GM18520 (cell line): ENCODE measurements around the gene GALNT4.

ENCODE experiments used
- ATAC-seq: cut with Tn5 transposase; IDR thresholded peaks from one replicate; pipeline ENCODE4 v1.9.1; 2021; ENCODE audit not compliant: unreplicated experiment

The GALNT4 gene

DNA sequence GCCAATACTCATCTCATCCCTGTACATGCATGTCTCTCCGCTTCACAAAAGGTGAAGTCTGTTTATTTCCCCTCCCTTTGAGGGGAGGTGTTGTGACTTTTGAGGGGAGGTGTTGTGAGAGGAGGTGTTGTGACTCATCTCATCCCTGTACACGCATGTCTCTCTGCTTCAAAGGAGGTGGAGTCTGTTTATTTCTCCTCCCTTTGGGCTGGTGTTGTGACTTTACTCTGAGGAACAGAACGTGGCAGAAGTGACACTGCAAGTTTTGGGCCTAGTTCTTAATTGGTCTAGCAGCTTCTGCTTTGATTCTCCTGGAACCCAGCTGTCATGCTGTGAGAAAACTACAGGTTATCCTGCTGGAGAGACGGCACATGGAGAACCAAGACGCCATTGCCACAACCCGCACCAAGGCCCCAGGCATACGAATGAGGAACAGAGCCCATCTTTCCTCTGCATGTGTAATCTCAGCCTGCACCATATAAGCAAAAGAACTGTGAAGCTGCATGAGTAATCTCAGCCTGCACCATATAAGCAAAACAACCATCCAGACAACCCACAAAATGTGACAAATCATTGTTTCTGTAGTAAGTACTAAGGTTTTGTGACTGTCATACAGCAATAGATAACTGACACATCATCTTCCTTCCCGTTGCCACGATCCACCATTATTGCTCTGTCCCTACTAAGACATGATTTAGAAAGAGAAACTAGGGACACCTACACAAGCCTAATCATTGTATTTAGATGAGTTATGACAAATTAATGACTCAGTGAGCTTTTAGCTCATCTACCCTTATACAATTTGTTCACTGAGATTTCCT is 30.0 kb downstream of the GALNT4 start:
- ATAC-seq = peak; percentile 76

- ATAC-seq = no peak
Measured at GRCh38 chr12:89493670-89494302, 30.8 kb downstream of the GALNT4 start.

DNA sequence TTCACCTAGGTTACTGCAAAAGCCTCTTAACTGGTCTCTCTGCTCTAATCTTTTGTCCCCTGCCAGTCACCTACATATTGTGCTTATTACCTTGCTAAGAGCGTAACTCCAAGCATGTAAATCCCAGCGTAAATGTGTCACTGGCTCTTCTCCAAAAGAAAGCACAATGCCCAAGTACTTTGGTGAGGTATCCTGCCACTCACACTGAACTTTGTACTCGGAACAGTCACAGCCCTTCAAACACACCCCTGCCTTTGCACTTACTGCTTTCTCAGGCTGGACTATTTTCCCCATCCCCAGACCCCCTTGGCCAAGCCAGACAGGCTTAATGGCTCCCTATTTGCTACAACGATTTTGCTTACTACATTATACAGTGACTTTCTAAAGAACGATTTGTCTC is 31.7 kb downstream of the GALNT4 start:
- no peak for ATAC-seq

DNA sequence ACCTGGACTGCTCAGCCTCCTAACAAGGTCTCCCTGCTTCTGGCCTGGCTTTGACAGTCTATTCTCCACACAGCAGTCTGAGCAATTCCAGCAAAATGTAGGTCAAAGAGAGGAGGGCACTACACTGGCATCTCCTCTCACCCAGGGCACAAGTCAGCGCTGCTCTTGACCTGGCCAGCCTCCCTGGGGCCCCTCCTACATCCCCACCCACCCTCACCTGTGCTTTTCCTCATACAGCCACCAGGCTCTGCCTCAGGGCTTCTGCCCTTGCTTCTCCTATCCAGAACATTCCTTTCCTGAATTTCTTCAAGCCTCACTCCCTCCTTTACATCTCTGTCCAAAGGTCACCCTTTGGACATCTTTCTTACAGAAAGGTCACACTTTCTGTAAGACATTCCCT is 33.7 kb downstream of the GALNT4 start:
- no peak for ATAC-seq

DNA sequence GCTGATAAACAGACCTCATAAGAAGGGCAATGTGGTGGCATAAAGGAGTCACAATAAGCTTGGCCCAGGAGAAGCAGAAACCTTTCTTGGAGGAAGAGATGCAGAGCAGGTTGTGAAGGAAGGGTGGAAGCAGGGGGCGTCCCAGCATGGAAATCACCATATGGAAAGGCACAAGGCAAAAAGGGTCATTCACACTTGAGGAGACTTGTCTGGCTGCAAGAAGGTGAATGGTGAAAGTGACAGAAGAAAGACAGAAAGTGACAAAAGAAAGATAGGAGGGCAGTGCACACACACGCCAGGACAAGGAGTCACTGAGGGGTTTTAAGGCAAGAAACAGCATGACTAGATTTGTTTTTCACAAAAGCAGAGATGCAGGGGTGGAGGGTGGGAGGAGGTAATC is 38.3 kb downstream of the GALNT4 start:
- ATAC-seq = no peak

DNA sequence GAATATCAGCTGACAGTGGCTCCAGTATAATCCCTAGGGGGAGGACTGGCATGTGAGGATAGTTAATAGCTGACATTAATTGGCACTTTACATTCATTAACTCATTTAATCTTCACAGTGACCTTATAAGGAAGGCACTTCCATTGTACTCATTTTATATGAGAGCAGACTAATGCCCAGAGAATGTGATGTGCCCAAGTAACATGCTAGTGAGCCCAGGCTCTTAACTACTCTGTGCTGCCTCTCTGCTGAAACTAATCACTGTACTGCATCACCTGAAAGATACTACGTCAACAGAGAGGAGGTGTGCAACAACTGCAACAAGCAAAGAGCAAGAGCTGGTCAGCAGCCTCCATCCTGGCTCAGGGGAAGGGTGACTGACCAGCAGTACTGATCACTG is 40.1 kb downstream of the GALNT4 start:
- ATAC-seq = no peak

- no peak for ATAC-seq
Measured at GRCh38 chr12:89481213-89481914, 43.2 kb downstream of the GALNT4 start.

GRCh38 chr12:89479982-89480381 is 44.6 kb downstream of the GALNT4 start:
- ATAC-seq = no peak

- ATAC-seq = no peak
Measured at GRCh38 chr12:89477633-89478279, 46.8 kb downstream of the GALNT4 start.

- ATAC-seq = no peak
Measured at GRCh38 chr12:89476904-89477595, 47.5 kb downstream of the GALNT4 start.

- ATAC-seq = no peak
Measured at GRCh38 chr12:89476232-89476631, 48.4 kb downstream of the GALNT4 start.

DNA sequence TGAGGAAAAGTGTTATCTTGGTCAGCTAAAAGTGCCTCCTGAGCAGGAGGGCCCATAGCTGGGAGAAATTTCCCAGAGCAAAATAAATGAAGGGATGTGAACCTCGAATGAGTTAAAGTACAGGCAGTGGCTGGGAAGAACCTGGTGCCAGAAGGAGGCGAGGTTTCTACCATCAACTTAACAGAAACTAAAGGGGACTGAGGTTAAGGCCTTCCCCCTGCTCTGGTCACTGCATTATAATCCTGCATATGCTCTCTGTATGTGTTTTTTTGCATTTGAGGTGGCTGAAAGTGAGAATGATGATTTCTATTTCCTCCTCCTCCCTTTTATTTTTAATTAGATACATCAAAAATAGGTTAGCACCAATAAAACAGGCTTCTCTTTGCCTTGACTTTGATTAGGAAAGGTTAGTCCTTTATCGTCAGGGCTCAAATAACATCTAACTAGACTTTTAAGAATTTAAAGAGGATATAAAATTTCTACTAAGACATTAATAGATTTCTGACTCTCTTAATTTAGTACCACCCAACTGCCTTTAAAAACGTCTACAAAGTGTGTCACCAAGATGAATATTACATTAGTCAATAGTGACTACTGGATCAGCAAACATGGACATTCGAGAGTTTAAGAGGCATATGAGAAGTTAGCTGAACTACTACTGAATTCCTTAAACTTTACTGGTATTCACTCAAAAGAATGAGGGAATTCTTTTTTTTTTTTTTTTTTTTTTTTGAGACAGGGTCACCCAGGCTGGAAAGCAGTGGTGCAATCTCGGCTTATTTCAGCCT is 49.2 kb downstream of the GALNT4 start:
- ATAC-seq = no peak

- ATAC-seq = no peak
Measured at GRCh38 chr12:89474615-89475014, 50.0 kb downstream of the GALNT4 start.
